A673 (cell line): ENCODE data around the gene USF3. TPM values are rescaled to one million over a fixed set of nuclear protein-coding genes. Genes with fewer than 3 reads are reported as not detected.

Experiments
- Bru-seq: library from RNA; stranded (reverse); fragments of 400-500 nt; gene quantifications from one replicate; lab custom pipeline; 2021; lab: Mats Ljungman, UMichigan
- BruChase-seq, 2 experiments: library from RNA; stranded (reverse); fragments of 400-500 nt; gene quantifications; one replicate each; lab custom pipeline; 2021; lab: Mats Ljungman, UMichigan
- BruUV-seq: library from RNA; stranded (reverse); fragments of 400-500 nt; replicated peaks from 2 replicates; lab custom pipeline; 2021; lab: Mats Ljungman, UMichigan
- CTCF ChIA-PET: fragments of 300-600 bp; sonication (Branson Sonifier 250); formaldehyde crosslinking; loops from one replicate; lab custom pipeline; 2022; ENCODE audit warnings: antibody characterized with exemption; lab: Charles Lee
- POLR2A ChIA-PET: fragments of 300-600 bp; sonication (Branson Sonifier 250); formaldehyde crosslinking; loops from one replicate; lab custom pipeline; 2022; ENCODE audit warnings: antibody characterized with exemption; ENCODE audit not compliant: low non-redundant PET; lab: Charles Lee
- DNase-seq: peaks from one replicate; pipeline ENCODE4 v3.0.0-alpha.2; 2015; ENCODE audit warnings: low spot score
- H3K27ac ChIP-seq: fragments of 200-600 bp; sonication (generic); 2 replicates; pipeline ENCODE4 v1.5.1; 2016; ENCODE audit warnings: mixed run types, low read depth, mild to moderate bottlenecking, mixed read lengths, antibody characterized with exemption, low read length; ENCODE audit not compliant: poor library complexity, severe bottlenecking
- H3K27me3 ChIP-seq: fragments of 200-600 bp; sonication (generic); replicated peaks from 2 replicates; pipeline ENCODE4 v1.6.1; 2017; ENCODE audit warnings: mixed run types, low read depth, mild to moderate bottlenecking, mixed read lengths, antibody characterized with exemption, low read length; ENCODE audit not compliant: insufficient read depth, poor library complexity
- H3K36me3 ChIP-seq: fragments of 200-600 bp; sonication (generic); 2 replicates; pipeline ENCODE4 v1.6.1; 2016; ENCODE audit warnings: mixed run types, mild to moderate bottlenecking, mixed read lengths, antibody characterized with exemption, low read length; ENCODE audit not compliant: insufficient read depth, poor library complexity, severe bottlenecking
- H3K4me1 ChIP-seq: fragments of 200-600 bp; sonication (generic); 2 replicates; pipeline ENCODE4 v1.6.1; 2017; ENCODE audit warnings: mixed run types, mild to moderate bottlenecking, mixed read lengths, antibody characterized with exemption, low read length; ENCODE audit not compliant: insufficient read depth, poor library complexity, severe bottlenecking
- H3K4me3 ChIP-seq: fragments of 200-600 bp; sonication (generic); 2 replicates; pipeline ENCODE4 v1.5.1; 2016; ENCODE audit warnings: low read depth, mixed run types, mild to moderate bottlenecking, mixed read lengths, low read length; ENCODE audit not compliant: poor library complexity, severe bottlenecking
- H3K9me3 ChIP-seq: fragments of 200-600 bp; sonication (generic); 2 replicates; pipeline ENCODE4 v1.6.1; 2016; ENCODE audit warnings: mixed run types, low read depth, mild to moderate bottlenecking, mixed read lengths, antibody characterized with exemption, low read length; ENCODE audit not compliant: poor library complexity, severe bottlenecking
- CTCF ChIP-seq: fragments of 300-800, 200-600 bp; sonication (generic); conservative IDR thresholded peaks from 2 replicates; pipeline ENCODE4 v1.5.1; 2017; ENCODE audit warnings: low read depth, mild to moderate bottlenecking, antibody characterized with exemption, low read length, moderate library complexity, mixed read lengths
- EZH2 ChIP-seq: fragments of 200-600 bp; sonication (generic); IDR thresholded peaks from 2 replicates; pipeline ENCODE4 v1.6.1; 2017; ENCODE audit warnings: borderline replicate concordance, low read depth, mild to moderate bottlenecking, mixed read lengths, antibody characterized with exemption, low read length; ENCODE audit not compliant: poor library complexity, severe bottlenecking
- intact Hi-C: fragments of 100-400 bp; cut with micrococcal nuclease; formaldehyde crosslinking; loops from one replicate; pipeline ENCODE4 v1.10.0; 2022; ENCODE audit not compliant: unreplicated experiment
- long read RNA-seq: library from polyadenylated mRNA; stranded (forward); transcript quantifications from one replicate; pipeline ENCODE4 v2.0.0, GENCODE V29; 2022
- total RNA-seq: library from RNA; stranded (reverse); gene quantifications from 2 replicates; pipeline ENCODE4 v1.2.3, GENCODE V29; 2021

The USF3 gene
- total RNA-seq (9.7 and 12.1 TPM in 2 replicates), Bru-seq, nascent RNA (percentile 68 among the genes with signal in this experiment), BruChase-seq, experiment 1, labeled RNA remaining after a 2-hour chase (percentile 86 among the genes with signal in this experiment), BruChase-seq, experiment 2, labeled RNA remaining after a 6-hour chase (percentile 78 among the genes with signal in this experiment)
- long read RNA-seq, partial matches to known transcripts, result 2 of 5 reads
- long read RNA-seq, other reads (novel, unspliced or antisense), result 3 of 5 reads

- H3K27me3 ChIP-seq, result no peaks in the 10 kb centered on the region
- peaks cover 12% of the 10 kb centered on the region for H3K4me1 ChIP-seq
- no peaks in the 10 kb centered on the region for H3K9me3 ChIP-seq
- peak within 1 kb of the TSS; percentile 63 for H3K4me3 ChIP-seq
- peak within 1 kb of the TSS; percentile 84 for H3K27ac ChIP-seq
- CTCF ChIA-PET, result interaction anchor here (0.6 kb wide), 1 partner anchor 143 kb away, joined by 6 read pairs; the partner anchor contains the start of gene GRAMD1C
- POLR2A ChIA-PET, result interaction anchor here (0.9 kb wide), 1 partner anchor 316 kb away, joined by 8 read pairs; no protein-coding TSS in a partner anchor
- DNase-seq, result peak; percentile 77
- no peaks in the 10 kb centered on the region for H3K36me3 ChIP-seq
- TF ChIP-seq EZH2, result no peak
- TF ChIP-seq CTCF, result no peak
- no TSS peak for BruUV-seq
- intact Hi-C loops, result loop anchor here (10.0 kb wide), 1 partner anchor 181 kb away; the partner anchor contains the start of gene SPICE1
Measured at GRCh38 chr3:113695786-113696645, at the start of gene USF3. Gene USF3 (minus strand): TSS chr3:113696642. CDS start chr3:113674878, 21,764 bp downstream.

GRCh38 chr3:113745756-113746547 lies 49.5 kb upstream of the USF3 start, which contains the start of gene NAA50:
Gene NAA50 (minus strand): TSS chr3:113746249. CDS start chr3:113745949, 300 bp downstream.
- intact Hi-C loops, result loop anchor here (5.0 to 10.0 kb wide), 2 partner anchors 36 to 309 kb away; partner anchors contain the start of genes CCDC191 and QTRT2
- peak; percentile 91 for DNase-seq
- POLR2A ChIA-PET, result interaction anchor here (0.5 kb wide), 1 partner anchor 78 kb away, joined by 3 read pairs; no protein-coding TSS in a partner anchor
- Histone ChIP-seq H3K36me3 (no peaks in the 10 kb centered on the region), H3K4me1 (peaks cover 33% of the 10 kb centered on the region), H3K9me3 (no peaks in the 10 kb centered on the region), H3K4me3 (peak within 1 kb of the TSS; percentile 84), H3K27ac (peak within 1 kb of the TSS; percentile 99), H3K27me3 (no peaks in the 10 kb centered on the region)
- TF ChIP-seq EZH2 (no peak), CTCF (no peak)
- CTCF ChIA-PET, result interaction anchor here (1.1 kb wide), 2 partner anchors 38 to 168 kb away, joined by 3 to 4 read pairs; no protein-coding TSS in a partner anchor
- no TSS peak for BruUV-seq
